Cardiac fibroblast (primary cell): ENCODE data around the gene THSD4.

Experiments used
- DNase-seq, 2 donors: peaks; one replicate each; pipeline versions ENCODE4 v3.0.0 to v3.0.0-alpha.2; 2010; ENCODE audit warnings: low read depth in 2 of 2
- H3K4me3 ChIP-seq, 2 donors: replicated peaks in 1 of 2; 1 replicate in 1 of 2; 2 replicates in 1 of 2; pipeline ENCODE4 v1.5.1; 2011; ENCODE audit warnings: low read depth in 2 of 2, low read length in 2 of 2, mild to moderate bottlenecking in 2 of 2, moderate library complexity in 1 of 2
- TF ChIP-seq, protein P1 (sequence below): IDR thresholded peaks from one replicate; pipeline ENCODE4 v1.5.1; 2011; ENCODE audit warnings: low read depth, mild to moderate bottlenecking, low read length, inconsistent platforms

The THSD4 gene

GRCh38 chr15:71753346-71753745 is 638.1 kb downstream of the THSD4 start:
- H3K4me3 ChIP-seq, result no peak overlapping the region
- DNase-seq, result peak; percentile 35 to 48
- TF ChIP-seq, protein P1, sequence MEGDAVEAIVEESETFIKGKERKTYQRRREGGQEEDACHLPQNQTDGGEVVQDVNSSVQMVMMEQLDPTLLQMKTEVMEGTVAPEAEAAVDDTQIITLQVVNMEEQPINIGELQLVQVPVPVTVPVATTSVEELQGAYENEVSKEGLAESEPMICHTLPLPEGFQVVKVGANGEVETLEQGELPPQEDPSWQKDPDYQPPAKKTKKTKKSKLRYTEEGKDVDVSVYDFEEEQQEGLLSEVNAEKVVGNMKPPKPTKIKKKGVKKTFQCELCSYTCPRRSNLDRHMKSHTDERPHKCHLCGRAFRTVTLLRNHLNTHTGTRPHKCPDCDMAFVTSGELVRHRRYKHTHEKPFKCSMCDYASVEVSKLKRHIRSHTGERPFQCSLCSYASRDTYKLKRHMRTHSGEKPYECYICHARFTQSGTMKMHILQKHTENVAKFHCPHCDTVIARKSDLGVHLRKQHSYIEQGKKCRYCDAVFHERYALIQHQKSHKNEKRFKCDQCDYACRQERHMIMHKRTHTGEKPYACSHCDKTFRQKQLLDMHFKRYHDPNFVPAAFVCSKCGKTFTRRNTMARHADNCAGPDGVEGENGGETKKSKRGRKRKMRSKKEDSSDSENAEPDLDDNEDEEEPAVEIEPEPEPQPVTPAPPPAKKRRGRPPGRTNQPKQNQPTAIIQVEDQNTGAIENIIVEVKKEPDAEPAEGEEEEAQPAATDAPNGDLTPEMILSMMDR, result no peak

DNA sequence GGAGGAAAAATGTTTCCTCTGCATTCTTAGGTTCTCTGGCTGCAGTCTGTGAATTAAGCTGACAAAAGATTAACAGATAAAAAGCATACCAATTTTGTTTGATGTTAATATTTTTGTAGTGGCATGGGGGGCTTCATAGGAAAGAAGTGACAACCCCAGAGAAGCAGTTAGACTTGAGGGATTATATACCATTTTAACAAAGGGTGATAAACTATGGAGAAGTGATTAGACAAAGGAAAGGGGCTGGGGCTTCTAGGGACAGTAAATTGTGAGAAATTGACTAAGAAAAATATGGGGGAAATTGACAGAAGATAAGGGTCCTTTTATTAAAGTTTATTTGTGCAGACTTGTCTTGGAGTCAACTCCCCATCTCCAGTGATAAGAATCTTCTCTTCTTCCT is 639.4 kb downstream of the THSD4 start:
- no peak overlapping the region for H3K4me3 ChIP-seq
- DNase-seq, result no peak
- TF ChIP-seq, protein P1, result no peak

DNA sequence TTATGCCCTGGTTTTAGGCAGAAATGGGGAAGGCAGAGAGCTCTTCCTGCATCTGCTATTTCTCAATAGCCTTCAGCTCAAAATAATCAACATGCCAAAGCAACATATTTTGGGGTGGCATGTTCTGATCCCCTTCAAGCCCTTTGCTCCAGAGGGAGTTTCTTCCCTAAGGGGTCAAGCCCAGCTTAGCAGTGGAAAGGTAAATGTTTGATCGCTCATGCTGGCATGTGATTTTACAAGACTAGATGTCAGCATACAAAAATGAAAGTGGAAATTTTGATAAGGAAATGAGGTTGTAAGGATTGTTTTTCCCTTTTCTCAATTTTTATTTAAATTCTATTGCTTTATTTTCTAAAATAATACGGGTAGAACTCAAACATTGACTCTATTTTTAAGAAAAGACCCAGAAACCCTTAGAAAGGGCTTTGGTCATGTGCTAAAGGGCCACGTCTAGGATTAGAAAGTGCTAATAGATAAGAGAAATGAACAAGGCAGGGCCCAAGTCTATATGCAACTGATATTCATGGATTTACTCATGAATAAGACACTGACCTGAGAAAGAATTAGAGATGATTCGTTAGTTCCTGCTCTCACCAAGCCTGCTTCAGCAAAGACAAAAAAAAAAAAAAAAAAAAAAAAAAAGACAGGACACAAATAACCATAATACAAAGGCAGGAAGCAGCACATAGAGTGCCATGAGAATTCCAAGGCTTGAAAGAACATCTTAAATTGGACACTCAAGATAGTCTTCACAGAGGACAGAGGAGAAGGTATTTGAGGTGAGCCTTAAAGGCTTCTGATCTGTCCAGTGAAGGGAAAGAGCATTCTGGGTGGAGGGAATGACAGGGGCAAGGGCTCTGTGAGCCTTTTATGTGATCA is 640.1 kb downstream of the THSD4 start:
- TF ChIP-seq, protein P1, result no peak
- DNase-seq, result peak in 1 of 2 donors; percentile 13
- H3K4me3 ChIP-seq, result no peak overlapping the region

- H3K4me3 ChIP-seq, result no peak overlapping the region
- DNase-seq, result no peak
- TF ChIP-seq, protein P1, result no peak
Measured at GRCh38 chr15:71756599-71757352, 641.5 kb downstream of the THSD4 start.

GRCh38 chr15:71757741-71758530 is 642.7 kb downstream of the THSD4 start:
- TF ChIP-seq, protein P1, result no peak
- no peak overlapping the region for H3K4me3 ChIP-seq
- DNase-seq, result no peak

DNA sequence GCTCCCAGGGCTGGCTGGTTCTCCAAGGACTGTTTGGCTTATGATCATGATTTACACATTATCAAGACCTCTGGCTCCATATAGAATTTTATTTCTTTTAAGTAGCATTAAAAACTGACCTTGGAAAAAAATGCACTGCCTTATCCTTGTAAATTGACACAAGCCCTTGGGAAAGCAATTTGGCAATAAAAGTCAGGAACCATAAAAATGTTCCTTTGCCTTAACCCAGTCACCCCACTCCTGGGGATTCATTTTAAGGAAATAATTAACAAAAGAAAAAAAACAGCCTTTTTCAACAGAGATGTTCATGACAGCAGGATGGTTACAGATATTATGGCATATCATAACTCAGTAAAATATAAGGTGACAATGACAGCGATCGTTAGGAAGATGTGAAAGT is 643.4 kb downstream of the THSD4 start:
- TF ChIP-seq, protein P1, result no peak
- DNase-seq, result no peak
- H3K4me3 ChIP-seq, result no peak overlapping the region
